Measurements from ENCODE around the gene PPP1R1B.
A peak's percentile ranks its signal among the peaks of the same experiment; 100 is the strongest.

Gene PPP1R1B

DNA sequence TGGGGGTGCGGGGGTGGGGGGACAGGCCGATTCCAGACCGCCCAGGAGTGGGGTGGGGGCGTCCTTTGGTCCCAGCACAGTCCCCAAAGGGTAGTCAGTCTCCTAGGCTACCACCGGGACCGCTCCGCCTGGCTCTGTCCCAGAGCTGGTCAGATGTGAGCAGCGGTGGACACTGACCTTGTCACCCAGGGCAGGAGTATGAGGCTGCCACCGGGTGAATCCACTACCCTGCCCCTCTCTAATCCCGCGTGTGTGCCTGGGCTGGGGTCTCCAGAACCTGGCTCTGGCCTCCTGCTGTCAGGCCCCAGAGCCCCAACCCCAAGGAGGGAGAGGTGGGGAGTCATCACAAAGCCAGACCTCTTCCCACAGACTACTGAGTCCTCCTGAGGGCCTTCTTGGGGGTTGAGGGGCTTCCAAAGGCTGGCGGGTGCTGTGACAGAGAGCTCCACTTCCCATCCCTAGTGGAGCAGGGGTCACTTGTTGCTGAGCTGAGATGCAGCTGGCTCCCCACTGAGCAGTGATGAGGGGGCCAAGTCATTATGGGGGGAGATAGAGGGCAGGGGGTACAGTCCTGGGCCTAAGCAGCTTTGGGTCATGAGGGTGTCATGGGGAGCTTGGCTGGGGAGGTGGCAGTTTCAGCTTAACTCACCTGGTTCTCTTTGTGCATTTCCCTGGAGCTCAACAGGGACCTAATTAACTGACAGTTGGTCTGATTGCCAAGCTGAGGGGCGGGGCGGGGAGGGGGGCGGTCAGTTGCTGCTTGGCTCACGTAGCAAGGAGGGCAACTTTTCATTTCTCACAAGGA is 1.2 kb downstream of the PPP1R1B start:
- Histone ChIP-seq H2AFZ (ENCODE audit: low read length, unreplicated experiment) (no peak overlapping the region), H3K27ac (ENCODE audit: low read depth, low read length) (no peak overlapping the region), H3K79me2 (ENCODE audit: control insufficient read depth, insufficient read depth, low read length, unreplicated experiment) (no peaks in the 10 kb centered on the region), H3K27me3 (ENCODE audit: insufficient read depth, low read length) (peaks cover 43% of the 10 kb centered on the region), H3K4me1 (ENCODE audit: control insufficient read depth, insufficient read depth, low read length, unreplicated experiment) (peaks cover 7% of the 10 kb centered on the region), H3K4me3 (ENCODE audit: low read depth, low read length) (no peak overlapping the region), H3K36me3 (ENCODE audit: insufficient read depth, low read length) (no peaks in the 10 kb centered on the region)

DNA sequence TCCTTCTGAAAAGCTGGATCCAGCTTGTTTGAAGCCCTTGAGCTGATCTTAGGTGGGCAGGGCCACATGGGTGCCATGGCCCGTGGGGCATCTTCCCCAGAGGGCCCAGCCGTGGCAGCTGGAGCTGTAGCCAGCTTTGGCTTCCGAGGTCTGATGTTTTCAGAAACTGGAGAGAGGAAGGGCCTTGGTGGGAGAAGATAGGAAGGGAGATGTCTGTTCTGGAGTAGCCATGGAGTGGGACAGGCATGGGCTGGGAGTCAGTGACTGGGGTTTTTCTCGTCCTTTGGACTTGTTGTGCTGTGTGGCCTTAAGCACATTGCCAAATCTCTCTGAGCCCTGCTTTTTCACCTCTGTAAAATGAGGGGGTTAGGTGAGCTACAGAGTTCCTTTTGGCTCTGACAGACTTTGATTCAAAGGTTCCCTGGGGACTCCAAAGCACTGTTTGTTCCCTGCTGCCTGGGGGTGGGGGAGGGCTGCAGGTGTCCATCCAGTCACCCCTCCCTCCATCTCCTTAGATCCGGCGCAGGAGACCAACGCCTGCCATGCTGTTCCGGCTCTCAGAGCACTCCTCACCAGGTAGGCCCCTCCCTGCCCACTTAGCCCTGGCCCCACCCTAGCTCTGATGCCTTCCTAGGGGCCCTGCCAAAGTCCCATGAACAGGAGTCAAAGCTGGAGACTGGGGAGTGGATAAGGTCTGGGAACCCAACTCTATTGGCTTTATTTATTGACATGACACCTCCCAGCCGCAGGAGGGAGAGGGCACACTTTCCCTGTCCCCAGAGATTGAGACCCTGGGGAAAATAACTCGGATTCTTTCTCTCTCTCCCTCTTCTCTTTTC is 2.1 kb downstream of the PPP1R1B start:
- no peak overlapping the region for H3K4me3 ChIP-seq (ENCODE audit: low read depth, low read length)
- no peaks in the 10 kb centered on the region for H3K79me2 ChIP-seq (ENCODE audit: control insufficient read depth, insufficient read depth, low read length, unreplicated experiment)
- no peak overlapping the region for H2AFZ ChIP-seq (ENCODE audit: low read length, unreplicated experiment)
- peaks cover 7% of the 10 kb centered on the region for H3K4me1 ChIP-seq (ENCODE audit: control insufficient read depth, insufficient read depth, low read length, unreplicated experiment)
- H3K27ac ChIP-seq (ENCODE audit: low read depth, low read length): no peak overlapping the region
- H3K36me3 ChIP-seq (ENCODE audit: insufficient read depth, low read length): no peaks in the 10 kb centered on the region
- H3K27me3 ChIP-seq (ENCODE audit: insufficient read depth, low read length): peaks cover 43% of the 10 kb centered on the region

DNA sequence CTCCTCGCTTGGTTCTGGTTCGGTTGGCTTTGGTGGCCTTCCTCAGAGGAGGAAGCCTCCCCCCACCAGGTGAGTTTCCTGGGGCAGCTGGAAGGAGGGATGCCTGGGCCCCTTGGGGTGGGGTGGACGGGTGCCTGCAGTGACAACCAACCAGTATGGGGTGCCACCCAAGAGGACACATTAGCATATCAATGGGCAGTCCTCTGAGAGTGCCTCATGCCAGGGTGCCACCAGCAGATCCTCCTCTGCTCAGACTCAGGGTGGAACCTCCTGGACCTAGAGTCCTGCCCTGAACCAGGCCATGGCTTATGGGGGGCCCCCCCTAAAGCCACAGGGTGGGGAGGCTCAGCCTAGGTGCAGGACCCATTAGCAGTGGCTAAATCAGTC is 2.7 kb downstream of the PPP1R1B start:
- Histone ChIP-seq H3K4me3 (ENCODE audit: low read depth, low read length) (no peak overlapping the region), H2AFZ (ENCODE audit: low read length, unreplicated experiment) (no peak overlapping the region), H3K36me3 (ENCODE audit: insufficient read depth, low read length) (no peaks in the 10 kb centered on the region), H3K27me3 (ENCODE audit: insufficient read depth, low read length) (peaks cover 43% of the 10 kb centered on the region), H3K4me1 (ENCODE audit: control insufficient read depth, insufficient read depth, low read length, unreplicated experiment) (peaks cover 7% of the 10 kb centered on the region), H3K27ac (ENCODE audit: low read depth, low read length) (no peak overlapping the region), H3K79me2 (ENCODE audit: control insufficient read depth, insufficient read depth, low read length, unreplicated experiment) (no peaks in the 10 kb centered on the region)

DNA sequence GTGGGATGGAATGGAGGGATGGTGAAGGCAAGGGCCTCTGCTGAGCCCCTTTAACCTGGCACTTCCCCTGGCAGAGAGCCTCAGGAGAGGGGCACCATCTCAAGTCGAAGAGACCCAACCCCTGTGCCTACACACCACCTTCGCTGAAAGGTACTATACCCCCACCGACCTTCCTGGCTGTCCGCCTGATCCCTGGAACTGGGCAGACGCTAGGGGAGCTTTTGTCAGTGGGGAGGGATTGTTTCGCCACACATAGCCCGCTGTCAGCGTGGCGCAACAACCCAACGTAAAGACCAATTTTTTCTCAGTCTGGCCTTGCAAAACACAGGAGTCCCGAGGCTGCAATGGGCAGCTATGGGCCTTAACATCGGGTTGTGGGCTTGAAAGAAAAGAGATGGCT is 3.1 kb downstream of the PPP1R1B start:
- Histone ChIP-seq H3K27me3 (ENCODE audit: insufficient read depth, low read length) (peaks cover 43% of the 10 kb centered on the region), H3K79me2 (ENCODE audit: control insufficient read depth, insufficient read depth, low read length, unreplicated experiment) (no peaks in the 10 kb centered on the region), H2AFZ (ENCODE audit: low read length, unreplicated experiment) (no peak overlapping the region), H3K36me3 (ENCODE audit: insufficient read depth, low read length) (no peaks in the 10 kb centered on the region), H3K4me1 (ENCODE audit: control insufficient read depth, insufficient read depth, low read length, unreplicated experiment) (peaks cover 7% of the 10 kb centered on the region), H3K27ac (ENCODE audit: low read depth, low read length) (no peak overlapping the region), H3K4me3 (ENCODE audit: low read depth, low read length) (no peak overlapping the region)

DNA sequence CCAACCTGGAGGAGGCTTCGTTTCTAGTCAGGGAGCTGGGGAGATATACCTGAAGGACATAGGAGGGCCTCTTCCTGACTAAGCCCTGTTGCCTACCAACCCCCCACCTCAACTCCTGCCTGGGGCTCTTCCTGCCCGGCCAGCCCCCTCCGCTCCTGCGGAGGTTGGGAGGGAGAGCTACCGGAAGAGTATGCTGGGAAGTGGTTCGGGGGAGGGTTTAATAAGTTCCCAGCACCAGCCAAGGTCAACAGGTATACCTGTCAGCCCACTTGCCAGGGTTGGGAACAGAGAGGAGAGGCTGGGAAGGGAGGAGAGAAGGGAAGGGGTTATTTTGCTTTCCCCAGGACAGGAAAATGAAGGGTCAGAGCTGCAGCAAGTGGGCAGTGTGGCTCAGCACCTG is 4.7 kb downstream of the PPP1R1B start:
- peaks cover 32% of the 10 kb centered on the region for H3K27me3 ChIP-seq (ENCODE audit: insufficient read depth, low read length)

DNA sequence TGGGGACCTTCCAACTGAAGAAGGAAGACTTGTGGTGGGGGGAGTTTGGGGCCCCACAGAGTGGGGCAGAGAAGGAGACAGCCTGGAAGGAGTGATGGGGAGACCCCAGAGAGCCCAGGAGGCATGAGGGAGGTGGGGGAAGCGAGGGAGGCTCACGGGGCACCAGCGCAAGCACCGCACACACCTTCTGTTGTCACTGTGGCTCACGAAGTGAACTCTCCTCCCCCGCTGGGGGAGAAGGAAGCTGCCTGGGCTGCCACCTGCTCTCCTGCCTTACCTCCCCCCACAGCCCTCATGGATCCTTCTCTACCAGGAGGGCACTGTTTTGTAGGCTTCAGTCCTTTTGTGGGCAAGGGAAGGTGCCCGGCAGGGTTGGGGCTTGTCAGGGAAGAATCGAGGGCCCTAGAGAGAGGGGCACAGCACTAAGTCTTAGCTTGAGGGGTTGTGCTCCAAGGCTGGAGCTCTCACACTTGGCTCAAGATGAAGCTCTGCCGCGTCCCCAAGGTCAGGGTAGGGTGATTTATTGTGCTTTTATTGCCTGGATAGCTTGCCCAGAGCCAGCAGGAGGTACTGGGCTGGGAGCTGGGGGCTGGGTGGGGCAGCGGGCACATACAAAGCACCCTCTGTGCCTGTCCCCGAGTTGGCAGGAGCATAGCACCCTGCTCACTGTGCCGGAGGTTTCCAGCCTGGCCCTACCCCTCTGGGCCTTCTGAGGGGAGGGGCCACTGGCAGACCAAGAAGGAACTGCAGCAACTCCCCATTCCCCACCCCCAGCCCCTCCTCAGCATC is 5.6 kb downstream of the PPP1R1B start:
- no peak overlapping the region for H2AFZ ChIP-seq (ENCODE audit: low read length, unreplicated experiment)
- H3K36me3 ChIP-seq (ENCODE audit: insufficient read depth, low read length): no peaks in the 10 kb centered on the region

More for the DNA sequence above, 4.7 kb downstream of the PPP1R1B start:
- Histone ChIP-seq H3K79me2 (ENCODE audit: control insufficient read depth, insufficient read depth, low read length, unreplicated experiment) (no peaks in the 10 kb centered on the region), H2AFZ (ENCODE audit: low read length, unreplicated experiment) (no peak overlapping the region), H3K36me3 (ENCODE audit: insufficient read depth, low read length) (no peaks in the 10 kb centered on the region), H3K4me1 (ENCODE audit: control insufficient read depth, insufficient read depth, low read length, unreplicated experiment) (peaks cover 8% of the 10 kb centered on the region), H3K4me3 (ENCODE audit: low read depth, low read length) (no peak overlapping the region), H3K27ac (ENCODE audit: low read depth, low read length) (no peak overlapping the region)

DNA sequence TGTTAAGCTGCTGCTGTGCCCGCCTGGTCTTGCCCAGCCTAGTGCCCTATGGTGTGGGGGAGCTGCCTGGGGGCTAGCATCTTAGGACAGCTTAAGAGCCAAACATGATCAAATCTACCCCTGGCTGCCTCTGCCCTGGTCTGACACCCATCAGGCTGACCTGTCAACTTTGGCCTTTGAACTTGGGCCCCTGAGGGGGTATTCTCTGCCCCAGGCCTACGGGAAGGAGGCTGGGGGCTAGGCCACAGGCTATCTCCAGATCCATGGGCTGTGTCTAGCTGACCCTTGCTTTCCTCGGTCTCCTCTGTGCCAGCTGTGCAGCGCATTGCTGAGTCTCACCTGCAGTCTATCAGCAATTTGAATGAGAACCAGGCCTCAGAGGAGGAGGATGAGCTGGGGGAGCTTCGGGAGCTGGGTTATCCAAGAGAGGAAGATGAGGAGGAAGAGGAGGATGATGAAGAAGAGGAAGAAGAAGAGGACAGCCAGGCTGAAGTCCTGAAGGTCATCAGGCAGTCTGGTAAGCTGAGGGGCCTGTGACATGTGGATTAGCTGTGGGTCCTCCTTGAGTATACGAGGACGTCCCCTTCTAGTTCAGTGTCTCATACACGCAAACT is 6.9 kb downstream of the PPP1R1B start:
- H3K36me3 ChIP-seq (ENCODE audit: insufficient read depth, low read length): no peaks in the 10 kb centered on the region
- peaks cover 11% of the 10 kb centered on the region for H3K79me2 ChIP-seq (ENCODE audit: control insufficient read depth, insufficient read depth, low read length, unreplicated experiment)
- no peak overlapping the region for H2AFZ ChIP-seq (ENCODE audit: low read length, unreplicated experiment)
- peaks cover 9% of the 10 kb centered on the region for H3K27me3 ChIP-seq (ENCODE audit: insufficient read depth, low read length)
- no peak overlapping the region for H3K4me3 ChIP-seq (ENCODE audit: low read depth, low read length)
- H3K4me1 ChIP-seq (ENCODE audit: control insufficient read depth, insufficient read depth, low read length, unreplicated experiment): peaks cover 12% of the 10 kb centered on the region
- no peak overlapping the region for H3K27ac ChIP-seq (ENCODE audit: low read depth, low read length)

More for the DNA sequence above, 5.6 kb downstream of the PPP1R1B start:
- Histone ChIP-seq H3K79me2 (ENCODE audit: control insufficient read depth, insufficient read depth, low read length, unreplicated experiment) (no peaks in the 10 kb centered on the region), H3K27me3 (ENCODE audit: insufficient read depth, low read length) (peaks cover 23% of the 10 kb centered on the region), H3K27ac (ENCODE audit: low read depth, low read length) (no peak overlapping the region), H3K4me1 (ENCODE audit: control insufficient read depth, insufficient read depth, low read length, unreplicated experiment) (peaks cover 5% of the 10 kb centered on the region), H3K4me3 (ENCODE audit: low read depth, low read length) (no peak overlapping the region)

DNA sequence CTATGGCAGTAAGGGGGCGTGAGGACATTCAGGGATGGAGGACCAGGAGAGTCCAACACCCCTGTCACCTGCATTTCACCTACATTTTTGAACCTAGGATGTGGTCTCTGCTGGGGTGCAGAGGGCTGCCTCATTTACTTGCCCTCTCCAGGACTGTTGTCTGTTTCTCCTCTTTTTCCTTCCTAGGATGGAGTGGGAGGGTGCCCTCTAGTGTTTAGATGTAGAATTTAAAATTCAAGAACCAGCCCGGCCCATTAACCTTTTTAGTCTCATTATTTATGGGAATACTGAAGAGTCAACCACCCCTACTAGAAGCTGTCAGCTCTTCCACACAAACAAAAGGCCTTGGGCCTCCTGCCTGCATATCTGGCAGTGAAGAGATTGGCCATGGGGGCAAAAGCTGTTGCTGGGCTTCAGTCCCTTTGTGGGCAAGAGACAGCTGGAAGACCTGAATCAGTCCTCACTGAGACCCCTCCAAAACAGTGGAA is 7.7 kb downstream of the PPP1R1B start:
- Histone ChIP-seq H3K27ac (ENCODE audit: low read depth, low read length) (no peak overlapping the region), H3K36me3 (ENCODE audit: insufficient read depth, low read length) (no peaks in the 10 kb centered on the region), H3K79me2 (ENCODE audit: control insufficient read depth, insufficient read depth, low read length, unreplicated experiment) (peaks cover 18% of the 10 kb centered on the region), H3K4me1 (ENCODE audit: control insufficient read depth, insufficient read depth, low read length, unreplicated experiment) (peaks cover 14% of the 10 kb centered on the region), H3K4me3 (ENCODE audit: low read depth, low read length) (no peak overlapping the region), H3K27me3 (ENCODE audit: insufficient read depth, low read length) (peaks cover 5% of the 10 kb centered on the region), H2AFZ (ENCODE audit: low read length, unreplicated experiment) (no peak overlapping the region)

DNA sequence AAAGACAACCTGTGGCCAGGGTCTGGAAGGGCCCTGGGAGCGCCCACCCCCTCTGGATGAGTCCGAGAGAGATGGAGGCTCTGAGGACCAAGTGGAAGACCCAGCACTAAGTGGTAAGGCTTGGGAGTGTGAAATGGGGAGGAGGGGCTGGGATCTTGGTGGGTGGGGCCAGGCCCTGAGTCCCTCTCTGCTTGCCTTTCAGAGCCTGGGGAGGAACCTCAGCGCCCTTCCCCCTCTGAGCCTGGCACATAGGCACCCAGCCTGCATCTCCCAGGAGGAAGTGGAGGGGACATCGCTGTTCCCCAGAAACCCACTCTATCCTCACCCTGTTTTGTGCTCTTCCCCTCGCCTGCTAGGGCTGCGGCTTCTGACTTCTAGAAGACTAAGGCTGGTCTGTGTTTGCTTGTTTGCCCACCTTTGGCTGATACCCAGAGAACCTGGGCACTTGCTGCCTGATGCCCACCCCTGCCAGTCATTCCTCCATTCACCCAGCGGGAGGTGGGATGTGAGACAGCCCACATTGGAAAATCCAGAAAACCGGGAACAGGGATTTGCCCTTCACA is 8.9 kb downstream of the PPP1R1B start:
- Histone ChIP-seq H3K27me3 (ENCODE audit: insufficient read depth, low read length) (peaks cover 5% of the 10 kb centered on the region), H3K4me1 (ENCODE audit: control insufficient read depth, insufficient read depth, low read length, unreplicated experiment) (peaks cover 22% of the 10 kb centered on the region), H3K36me3 (ENCODE audit: insufficient read depth, low read length) (no peaks in the 10 kb centered on the region), H2AFZ (ENCODE audit: low read length, unreplicated experiment) (no peak overlapping the region), H3K79me2 (ENCODE audit: control insufficient read depth, insufficient read depth, low read length, unreplicated experiment) (peaks cover 29% of the 10 kb centered on the region), H3K27ac (ENCODE audit: low read depth, low read length) (no peak overlapping the region), H3K4me3 (ENCODE audit: low read depth, low read length) (no peak overlapping the region)

DNA sequence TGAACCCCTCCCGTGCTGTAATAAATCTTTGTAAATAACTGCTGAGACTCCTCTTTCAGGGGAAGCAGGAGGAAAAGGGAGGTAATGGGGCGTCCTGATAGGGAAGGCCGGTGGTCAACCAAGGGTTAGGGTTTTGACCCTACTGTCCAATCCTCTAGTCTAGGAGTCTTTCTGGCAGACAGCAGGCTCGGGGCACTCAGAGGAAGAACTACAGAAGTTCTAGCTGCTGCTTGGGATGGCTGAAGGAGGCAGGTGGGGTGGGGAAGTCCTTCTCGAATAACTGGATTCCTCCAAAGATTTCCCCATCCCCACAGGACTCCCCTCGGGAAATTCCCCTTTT is 9.8 kb downstream of the PPP1R1B start:
- no peak overlapping the region for H2AFZ ChIP-seq (ENCODE audit: low read length, unreplicated experiment)
- no peak overlapping the region for H3K27ac ChIP-seq (ENCODE audit: low read depth, low read length)
- peaks cover under 1% of the 10 kb centered on the region; the same call in 1 of the 2 replicates for H3K27me3 ChIP-seq (ENCODE audit: insufficient read depth, low read length)
- peaks cover 36% of the 10 kb centered on the region for H3K79me2 ChIP-seq (ENCODE audit: control insufficient read depth, insufficient read depth, low read length, unreplicated experiment)
- peak overlapping the region; percentile 89 for H3K4me3 ChIP-seq (ENCODE audit: low read depth, low read length)
- H3K36me3 ChIP-seq (ENCODE audit: insufficient read depth, low read length): no peaks in the 10 kb centered on the region
- peaks cover 25% of the 10 kb centered on the region for H3K4me1 ChIP-seq (ENCODE audit: control insufficient read depth, insufficient read depth, low read length, unreplicated experiment)
